ENCODE data around the gene PRDX5.

The PRDX5 gene

GRCh38 chr11:64347193-64347867, 29.4 kb downstream of the PRDX5 start:
- DNase-seq = no peak

GRCh38 chr11:64348383-64349024, 30.6 kb downstream of the PRDX5 start:
- DNase-seq = no peak

GRCh38 chr11:64349025-64349387, 31.1 kb downstream of the PRDX5 start:
- DNase-seq = no peak

GRCh38 chr11:64349404-64349803, 31.5 kb downstream of the PRDX5 start:
- DNase-seq = no peak

- no peak for DNase-seq
Measured at GRCh38 chr11:64351136-64351631, 33.3 kb downstream of the PRDX5 start.

- DNase-seq = no peak
Measured at GRCh38 chr11:64352099-64352994, 34.4 kb downstream of the PRDX5 start.

GRCh38 chr11:64352995-64353714, 35.2 kb downstream of the PRDX5 start:
- no peak for DNase-seq

- no peak for DNase-seq
Measured at GRCh38 chr11:64353715-64354506, 36.0 kb downstream of the PRDX5 start.

- peak; percentile 78 to 91 (median 84) for DNase-seq
Measured at GRCh38 chr11:64355078-64355940, 37.4 kb downstream of the PRDX5 start.

- DNase-seq = peak; percentile 46 to 73 (median 64)
Measured at GRCh38 chr11:64356498-64357411, 38.8 kb downstream of the PRDX5 start.

GRCh38 chr11:64357446-64357845, 39.5 kb downstream of the PRDX5 start:
- no peak for DNase-seq

- no peak for DNase-seq
Measured at GRCh38 chr11:64357904-64358535, 40.1 kb downstream of the PRDX5 start.

- DNase-seq = no peak
Measured at GRCh38 chr11:64358536-64358906, 40.6 kb downstream of the PRDX5 start.

- DNase-seq = peak; percentile 84 to 94 (median 90)
Measured at GRCh38 chr11:64358907-64359711, 41.2 kb downstream of the PRDX5 start, which contains the start of gene RPS6KA4. Gene RPS6KA4, plus strand, starts transcription at chr11:64359162. Its CDS starts 74 bp downstream, at chr11:64359236.

GRCh38 chr11:64359712-64360445, 42.0 kb downstream of the PRDX5 start:
- DNase-seq = peak; percentile 43 to 78 (median 56)

GRCh38 chr11:64360448-64360921, 42.6 kb downstream of the PRDX5 start:
- peak; percentile 62 to 74 (median 67) for DNase-seq

- no peak for DNase-seq
Measured at GRCh38 chr11:64361659-64362058, 43.7 kb downstream of the PRDX5 start.
